Left ventricle myocardium inferior (tissue), 1 donor: Measurements from ENCODE around the gene TBC1D2. TPM values are rescaled to one million over a fixed set of nuclear protein-coding genes. Genes with fewer than 3 reads are reported as not detected.
"Not testable (repeated sequence)": the region's sequence is repeated elsewhere in the genome, so short reads cannot be mapped to it uniquely, and the experiment has no call there.

Experiments
- DNase-seq: peaks from one replicate; pipeline ENCODE4 v3.0.0-alpha.2; 2020
- H3K27ac ChIP-seq: fragments of 200-600 bp; replicated peaks from 2 replicates; pipeline ENCODE4 v1.8.0; 2021
- H3K27me3 ChIP-seq: fragments of 200-600 bp; 2 replicates; pipeline ENCODE4 v1.8.0; 2021; ENCODE audit warnings: low read depth
- H3K36me3 ChIP-seq: fragments of 200-600 bp; 2 replicates; pipeline ENCODE4 v1.8.0; 2021
- H3K4me1 ChIP-seq: fragments of 200-600 bp; 2 replicates; pipeline ENCODE4 v1.8.0; 2021
- H3K4me3 ChIP-seq: fragments of 200-600 bp; 2 replicates; pipeline ENCODE4 v1.8.0; 2021; ENCODE audit warnings: mild to moderate bottlenecking, moderate library complexity
- H3K9me3 ChIP-seq: fragments of 200-600 bp; replicated peaks from 2 replicates; pipeline ENCODE4 v1.8.0; 2021
- CTCF ChIP-seq: fragments of 200-600 bp; IDR thresholded peaks from 2 replicates; pipeline ENCODE4 v1.8.0; 2021; ENCODE audit warnings: antibody characterized with exemption, mild to moderate bottlenecking, borderline replicate concordance
- intact Hi-C: fragments of 100-400 bp; cut with micrococcal nuclease; formaldehyde crosslinking; loops from one replicate; pipeline ENCODE4 v1.11.0; 2022
- total RNA-seq: library from RNA; stranded (reverse); fragmentation: NEBNext Ultra II Directional; extraction: Animal tissue kit (Norgen Biotek cat#: 25700); gene quantifications from one replicate; pipeline ENCODE4 v1.2.1, GENCODE V29; 2021
- donor health status: DM: no; HTN: yes; CAD: no; lungs with severe emphysema.

The TBC1D2 gene
- total RNA-seq, 1 donor from 2014 or later: 1.7 TPM

- H3K4me1 ChIP-seq: no peaks in the 10 kb centered on the region
- intact Hi-C loops: no loop called here
These were observed 16.6 kb upstream of the TBC1D2 start for GRCh38 chr9:98272083-98272482.

GRCh38 chr9:98271479-98271878, 16.0 kb upstream of the TBC1D2 start:
- TF ChIP-seq CTCF: no peak
- Histone ChIP-seq H3K9me3 (no peaks in the 10 kb centered on the region), H3K4me3 (no peak overlapping the region), H3K27me3 (peaks cover 57% of the 10 kb centered on the region), H3K27ac (no peak overlapping the region), H3K36me3 (no peaks in the 10 kb centered on the region), H3K4me1 (no peaks in the 10 kb centered on the region)
- DNase-seq: no peak
- intact Hi-C loops: no loop called here

More at GRCh38 chr9:98272083-98272482, 16.6 kb upstream of the TBC1D2 start:
- no peak for DNase-seq
- H3K27me3 ChIP-seq: peaks cover 63% of the 10 kb centered on the region
- H3K4me3 ChIP-seq: no peak overlapping the region
- H3K36me3 ChIP-seq: no peaks in the 10 kb centered on the region
- no peak for TF ChIP-seq CTCF
- H3K9me3 ChIP-seq: no peaks in the 10 kb centered on the region
- H3K27ac ChIP-seq: no peak overlapping the region

GRCh38 chr9:98270284-98270683, 14.8 kb upstream of the TBC1D2 start:
- H3K9me3 ChIP-seq, DNase-seq, intact Hi-C loops: not testable (repeated sequence)

GRCh38 chr9:98269652-98270051, 14.2 kb upstream of the TBC1D2 start:
- peaks cover 41% of the 10 kb centered on the region for H3K27me3 ChIP-seq
- H3K36me3 ChIP-seq, H3K4me3 ChIP-seq, H3K27ac ChIP-seq, H3K4me1 ChIP-seq, H3K9me3 ChIP-seq, intact Hi-C loops, DNase-seq: not testable (repeated sequence)

More at GRCh38 chr9:98270284-98270683, 14.8 kb upstream of the TBC1D2 start:
- H3K27ac ChIP-seq, H3K36me3 ChIP-seq, H3K4me3 ChIP-seq, H3K4me1 ChIP-seq: not testable (repeated sequence)
- H3K27me3 ChIP-seq: peaks cover 46% of the 10 kb centered on the region

- H3K9me3 ChIP-seq, H3K4me3 ChIP-seq, H3K4me1 ChIP-seq, DNase-seq, H3K27ac ChIP-seq, intact Hi-C loops, H3K36me3 ChIP-seq: not testable (repeated sequence)
- peaks cover 31% of the 10 kb centered on the region for H3K27me3 ChIP-seq
These were observed 12.1 kb upstream of the TBC1D2 start for GRCh38 chr9:98267556-98267955.

- Histone ChIP-seq H3K4me1 (no peaks in the 10 kb centered on the region), H3K36me3 (no peaks in the 10 kb centered on the region), H3K27me3 (peaks cover 15% of the 10 kb centered on the region), H3K9me3 (no peaks in the 10 kb centered on the region), H3K27ac (no peak overlapping the region), H3K4me3 (no peak overlapping the region)
- DNase-seq: no peak
- intact Hi-C loops: loop anchor here (5.0 kb wide), 1 partner anchor 57 kb away; no protein-coding TSS in a partner anchor
- TF ChIP-seq CTCF: no peak
These were observed 9.1 kb upstream of the TBC1D2 start for GRCh38 chr9:98264516-98264915.

GRCh38 chr9:98263482-98264357, 8.3 kb upstream of the TBC1D2 start:
- H3K4me3 ChIP-seq: no peak overlapping the region
- H3K4me1 ChIP-seq: no peaks in the 10 kb centered on the region
- TF ChIP-seq CTCF: peak; percentile 94
- peaks cover 11% of the 10 kb centered on the region for H3K27me3 ChIP-seq
- DNase-seq: peak; percentile 77
- H3K36me3 ChIP-seq: no peaks in the 10 kb centered on the region
- no peaks in the 10 kb centered on the region for H3K9me3 ChIP-seq
- intact Hi-C loops: loop anchor here (2.0 to 5.0 kb wide), 2 partner anchors 56 to 341 kb away; partner anchors contain the start of gene TRMO
- no peak overlapping the region for H3K27ac ChIP-seq
